HepG2 (cell line): ENCODE measurements around the gene TUBA8. TPM values are rescaled to one million over a fixed set of nuclear protein-coding genes. Genes with fewer than 3 reads are reported as not detected.
A peak's percentile ranks its signal among the peaks of the same experiment; 100 is the strongest.

Experiments
- ARID4A ChIP-seq: sonication (generic); formaldehyde crosslinking; IDR thresholded peaks from 2 replicates; pipeline ENCODE4 v1.5.0; 2020; ENCODE audit warnings: mild to moderate bottlenecking, missing genetic modification reagents, borderline replicate concordance
- ATF7-NPFF ChIP-seq: sonication (generic); formaldehyde crosslinking; IDR thresholded peaks from 2 replicates; pipeline ENCODE4 v1.8.1; 2023; ENCODE audit warnings: mild to moderate bottlenecking, low read depth, missing genetic modification reagents, moderate library complexity
- CTCF ChIP-seq: sonication (generic); formaldehyde crosslinking; IDR thresholded peaks from 2 replicates; pipeline ENCODE4 v1.5.0; 2020; ENCODE audit warnings: mild to moderate bottlenecking, missing genetic modification reagents, moderate library complexity
- FOXK1 ChIP-seq: sonication (generic); formaldehyde crosslinking; IDR thresholded peaks from 2 replicates; pipeline ENCODE4 v1.4.0; 2020; ENCODE audit warnings: low read depth, missing genetic modification reagents, borderline replicate concordance
- GRHL1 ChIP-seq: sonication (generic); formaldehyde crosslinking; conservative IDR thresholded peaks from 2 replicates; pipeline ENCODE4 v1.8.0; 2022; ENCODE audit warnings: missing genetic modification reagents
- NFE2L1 ChIP-seq: sonication (generic); formaldehyde crosslinking; IDR thresholded peaks from 2 replicates; pipeline ENCODE4 v1.4.0; 2020; ENCODE audit warnings: missing genetic modification reagents, mild to moderate bottlenecking, borderline replicate concordance
- RERE ChIP-seq: IDR thresholded peaks from 2 replicates; pipeline ENCODE4 v1.6.1; 2016; ENCODE audit warnings: low read depth, missing genetic modification reagents, missing compliant biosample characterization
- SMAD3 ChIP-seq: sonication (generic); formaldehyde crosslinking; IDR thresholded peaks from 2 replicates; pipeline ENCODE4 v1.4.0; 2020; ENCODE audit warnings: missing genetic modification reagents
- SRF ChIP-seq: IDR thresholded peaks from 2 replicates; pipeline ENCODE4 v1.6.1; 2011; ENCODE audit warnings: mild to moderate bottlenecking, low read depth, low read length, moderate library complexity
- TEAD2 ChIP-seq: sonication (generic); formaldehyde crosslinking; IDR thresholded peaks from 2 replicates; pipeline ENCODE4 v1.9.0; 2021; ENCODE audit warnings: missing genetic modification reagents
- ZIK1 ChIP-seq: sonication (generic); formaldehyde crosslinking; IDR thresholded peaks from 2 replicates; pipeline ENCODE4 v1.5.0; 2020; ENCODE audit warnings: mild to moderate bottlenecking, low read depth, missing genetic modification reagents, borderline replicate concordance
- ZNF160 ChIP-seq: sonication (generic); formaldehyde crosslinking; IDR thresholded peaks from 2 replicates; pipeline ENCODE4 v1.8.0; 2022; ENCODE audit warnings: mild to moderate bottlenecking, inconsistent platforms, missing genetic modification reagents
- ZNF230 ChIP-seq: sonication (generic); formaldehyde crosslinking; IDR thresholded peaks from 2 replicates; pipeline ENCODE4 v1.4.0; 2020; ENCODE audit warnings: mild to moderate bottlenecking, missing genetic modification reagents
- ZNF737 ChIP-seq: sonication (generic); formaldehyde crosslinking; IDR thresholded peaks from 2 replicates; pipeline ENCODE4 v1.5.0; 2020; ENCODE audit warnings: missing genetic modification reagents, mild to moderate bottlenecking, borderline replicate concordance
- ZZZ3 ChIP-seq: sonication (generic); formaldehyde crosslinking; IDR thresholded peaks from 2 replicates; pipeline ENCODE4 v1.4.0; 2020; ENCODE audit warnings: missing genetic modification reagents, mild to moderate bottlenecking, borderline replicate concordance
- polyA plus RNA-seq, 8 experiments: library from polyadenylated mRNA; depleted of rRNA in 3 of 8; stranded (reverse) in 7 of 8; unstranded in 1 of 8; fragments of >200 nt; fragmentation: Illumina TruSeq in 4 of 8; extraction: Trizol in 4 of 8; gene quantifications; 2 replicates each; pipeline versions ENCODE4 v1.2.1 to v1.2.3, GENCODE V29; 2011 to 2016; ENCODE audit warnings: low read depth in 4 of 8, missing spikeins in 1 of 8, mixed read lengths in 1 of 8; ENCODE audit not compliant: insufficient read depth in 1 of 8
- total RNA-seq, 5 experiments: library from RNA; depleted of rRNA; stranded (reverse); fragments of >200 nt; fragmentation: Illumina TruSeq; extraction: Trizol; gene quantifications; 2 replicates each; pipeline ENCODE4 v1.2.3, GENCODE V29; 2016; ENCODE audit warnings: low read depth in 1 of 5

TUBA8 gene
- total and polyA plus RNA-seq, 2 of the 13 experiments (the other 11 are each of a cell fraction or from before 2014, with no cell fraction given), result 0.35 to 0.69 TPM

- no peak; the same call in 1 of the 2 replicates for TF ChIP-seq ARID4A (CRISPR knock-in tag)
- no peak for TF ChIP-seq ZNF737 (CRISPR knock-in tag)
- no peak for TF ChIP-seq TEAD2 (CRISPR knock-in tag)
- no peak for TF ChIP-seq ZNF230 (CRISPR knock-in tag)
- no peak for TF ChIP-seq RERE (CRISPR knock-in tag)
- no peak for TF ChIP-seq ZIK1 (CRISPR knock-in tag)
- no peak for TF ChIP-seq FOXK1
- TF ChIP-seq SRF, result no peak
- no peak for TF ChIP-seq ZNF160
- no peak for TF ChIP-seq SMAD3 (CRISPR knock-in tag)
- TF ChIP-seq ZZZ3 (CRISPR knock-in tag), result no peak
- peak; percentile 89 for TF ChIP-seq CTCF
- no peak for TF ChIP-seq GRHL1
- TF ChIP-seq ATF7-NPFF (CRISPR knock-in tag), result no peak
- no peak for TF ChIP-seq NFE2L1 (CRISPR knock-in tag)
These were observed 34.7 kb upstream of the TUBA8 start (continued) for GRCh38 chr22:18075720-18076497.
